ENCODE data around the gene FAM114A1.

- TF ChIP-seq, protein P1, sequence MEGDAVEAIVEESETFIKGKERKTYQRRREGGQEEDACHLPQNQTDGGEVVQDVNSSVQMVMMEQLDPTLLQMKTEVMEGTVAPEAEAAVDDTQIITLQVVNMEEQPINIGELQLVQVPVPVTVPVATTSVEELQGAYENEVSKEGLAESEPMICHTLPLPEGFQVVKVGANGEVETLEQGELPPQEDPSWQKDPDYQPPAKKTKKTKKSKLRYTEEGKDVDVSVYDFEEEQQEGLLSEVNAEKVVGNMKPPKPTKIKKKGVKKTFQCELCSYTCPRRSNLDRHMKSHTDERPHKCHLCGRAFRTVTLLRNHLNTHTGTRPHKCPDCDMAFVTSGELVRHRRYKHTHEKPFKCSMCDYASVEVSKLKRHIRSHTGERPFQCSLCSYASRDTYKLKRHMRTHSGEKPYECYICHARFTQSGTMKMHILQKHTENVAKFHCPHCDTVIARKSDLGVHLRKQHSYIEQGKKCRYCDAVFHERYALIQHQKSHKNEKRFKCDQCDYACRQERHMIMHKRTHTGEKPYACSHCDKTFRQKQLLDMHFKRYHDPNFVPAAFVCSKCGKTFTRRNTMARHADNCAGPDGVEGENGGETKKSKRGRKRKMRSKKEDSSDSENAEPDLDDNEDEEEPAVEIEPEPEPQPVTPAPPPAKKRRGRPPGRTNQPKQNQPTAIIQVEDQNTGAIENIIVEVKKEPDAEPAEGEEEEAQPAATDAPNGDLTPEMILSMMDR (IDR thresholded peaks at IDR 0.05; ENCODE audit: poor library complexity, severe bottlenecking): no peak
- TF ChIP-seq EP300 (conservative IDR thresholded peaks at IDR 0.05; ENCODE audit: poor library complexity, severe bottlenecking) (no peak), POLR2AphosphoS5 (IDR thresholded peaks at IDR 0.05) (no peak)
These were observed 84.0 kb downstream of the FAM114A1 start for GRCh38 chr4:38951598-38951997.
